ENCODE results near the gene OOEP.

Gene OOEP

GRCh38 chr6:73328790-73329189 lies 40.9 kb downstream of the OOEP start:
- no peaks in the 10 kb centered on the region for H3K4me1 ChIP-seq
- H3K4me3 ChIP-seq (ENCODE audit: low read depth, low read length) = no peak overlapping the region
- no peaks in the 10 kb centered on the region for H3K9me3 ChIP-seq
- DNase-seq = no peak
- no peaks in the 10 kb centered on the region; the same call in 1 of the 2 replicates for H3K27me3 ChIP-seq
- TF ChIP-seq, protein P1, sequence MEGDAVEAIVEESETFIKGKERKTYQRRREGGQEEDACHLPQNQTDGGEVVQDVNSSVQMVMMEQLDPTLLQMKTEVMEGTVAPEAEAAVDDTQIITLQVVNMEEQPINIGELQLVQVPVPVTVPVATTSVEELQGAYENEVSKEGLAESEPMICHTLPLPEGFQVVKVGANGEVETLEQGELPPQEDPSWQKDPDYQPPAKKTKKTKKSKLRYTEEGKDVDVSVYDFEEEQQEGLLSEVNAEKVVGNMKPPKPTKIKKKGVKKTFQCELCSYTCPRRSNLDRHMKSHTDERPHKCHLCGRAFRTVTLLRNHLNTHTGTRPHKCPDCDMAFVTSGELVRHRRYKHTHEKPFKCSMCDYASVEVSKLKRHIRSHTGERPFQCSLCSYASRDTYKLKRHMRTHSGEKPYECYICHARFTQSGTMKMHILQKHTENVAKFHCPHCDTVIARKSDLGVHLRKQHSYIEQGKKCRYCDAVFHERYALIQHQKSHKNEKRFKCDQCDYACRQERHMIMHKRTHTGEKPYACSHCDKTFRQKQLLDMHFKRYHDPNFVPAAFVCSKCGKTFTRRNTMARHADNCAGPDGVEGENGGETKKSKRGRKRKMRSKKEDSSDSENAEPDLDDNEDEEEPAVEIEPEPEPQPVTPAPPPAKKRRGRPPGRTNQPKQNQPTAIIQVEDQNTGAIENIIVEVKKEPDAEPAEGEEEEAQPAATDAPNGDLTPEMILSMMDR (IDR thresholded peaks at IDR 0.05; ENCODE audit: low read depth, low read length) = no peak
- H3K36me3 ChIP-seq = no peaks in the 10 kb centered on the region

DNA sequence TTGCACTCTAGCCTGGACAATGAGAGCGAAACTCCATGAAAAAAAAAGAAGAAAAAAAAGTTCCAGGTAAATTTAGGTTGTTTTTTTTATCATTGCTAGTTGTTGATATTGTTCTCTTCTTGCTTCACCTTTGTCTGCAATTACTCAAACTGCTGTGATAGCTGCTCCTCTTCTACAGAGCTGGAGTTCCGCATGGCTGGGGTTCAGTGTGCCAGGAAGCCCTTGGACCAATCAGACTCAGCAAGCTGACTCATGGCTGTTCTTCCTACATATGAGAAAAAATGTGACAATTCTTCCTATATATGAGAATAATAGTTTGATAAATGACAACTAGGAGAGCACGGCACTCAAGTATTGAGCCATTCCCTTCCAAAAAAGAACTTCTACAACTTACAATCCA lies 44.0 kb downstream of the OOEP start:
- TF ChIP-seq, protein P1 (IDR thresholded peaks at IDR 0.05; ENCODE audit: low read depth, low read length) = no peak
- no peaks in the 10 kb centered on the region for H3K27me3 ChIP-seq
- H3K4me1 ChIP-seq = no peaks in the 10 kb centered on the region
- no peaks in the 10 kb centered on the region for H3K36me3 ChIP-seq
- H3K9me3 ChIP-seq = no peaks in the 10 kb centered on the region
- no peak overlapping the region for H3K4me3 ChIP-seq (ENCODE audit: low read depth, low read length)
- no peak for DNase-seq

GRCh38 chr6:73323323-73323722 lies 46.4 kb downstream of the OOEP start:
- DNase-seq = no peak
- H3K4me3 ChIP-seq (ENCODE audit: low read depth, low read length) = no peak overlapping the region
- H3K27me3 ChIP-seq = no peaks in the 10 kb centered on the region
- TF ChIP-seq, protein P1 (IDR thresholded peaks at IDR 0.05; ENCODE audit: low read depth, low read length) = no peak
- H3K36me3 ChIP-seq = no peaks in the 10 kb centered on the region
- no peaks in the 10 kb centered on the region for H3K4me1 ChIP-seq
- H3K9me3 ChIP-seq = no peaks in the 10 kb centered on the region

All from BE2C (cell line).